Mucosa of rectum (tissue), 2 donors: ENCODE results near the gene PAX1.

Experiments used
- H3K27ac ChIP-seq, 2 donors: one replicate each; pipeline ENCODE4 v1.7.0; 2013; ENCODE audit warnings: inconsistent platforms in 2 of 2, low read depth in 2 of 2, low read length in 2 of 2
- H3K27me3 ChIP-seq, 2 donors: one replicate each; pipeline ENCODE4 v1.7.0; 2013; ENCODE audit warnings: low read length in 2 of 2; ENCODE audit not compliant: control insufficient read depth in 2 of 2, insufficient read depth in 2 of 2
- H3K36me3 ChIP-seq, 2 donors: one replicate each; pipeline ENCODE4 v1.7.0; 2013; ENCODE audit warnings: low read length in 2 of 2; ENCODE audit not compliant: control insufficient read depth in 2 of 2, insufficient read depth in 2 of 2
- H3K4me1 ChIP-seq, 2 donors: one replicate each; pipeline ENCODE4 v1.7.0; 2013; ENCODE audit warnings: low read length in 2 of 2, mild to moderate bottlenecking in 1 of 2; ENCODE audit not compliant: control insufficient read depth in 2 of 2, insufficient read depth in 2 of 2
- H3K4me3 ChIP-seq, 2 donors: one replicate each; pipeline ENCODE4 v1.7.0; 2013; ENCODE audit warnings: low read length in 2 of 2
- H3K9ac ChIP-seq, 2 donors: one replicate each; pipeline ENCODE4 v1.7.0; 2013; ENCODE audit warnings: low read length in 2 of 2, low read depth in 1 of 2, mild to moderate bottlenecking in 1 of 2
- H3K9me3 ChIP-seq, 2 donors: one replicate each; pipeline ENCODE4 v1.7.0; 2013; ENCODE audit warnings: low read length in 2 of 2; ENCODE audit not compliant: control insufficient read depth in 2 of 2
- donor health status: healthy.
- donor health status: Normal muscosa, but diverticular disease.

Gene PAX1

DNA sequence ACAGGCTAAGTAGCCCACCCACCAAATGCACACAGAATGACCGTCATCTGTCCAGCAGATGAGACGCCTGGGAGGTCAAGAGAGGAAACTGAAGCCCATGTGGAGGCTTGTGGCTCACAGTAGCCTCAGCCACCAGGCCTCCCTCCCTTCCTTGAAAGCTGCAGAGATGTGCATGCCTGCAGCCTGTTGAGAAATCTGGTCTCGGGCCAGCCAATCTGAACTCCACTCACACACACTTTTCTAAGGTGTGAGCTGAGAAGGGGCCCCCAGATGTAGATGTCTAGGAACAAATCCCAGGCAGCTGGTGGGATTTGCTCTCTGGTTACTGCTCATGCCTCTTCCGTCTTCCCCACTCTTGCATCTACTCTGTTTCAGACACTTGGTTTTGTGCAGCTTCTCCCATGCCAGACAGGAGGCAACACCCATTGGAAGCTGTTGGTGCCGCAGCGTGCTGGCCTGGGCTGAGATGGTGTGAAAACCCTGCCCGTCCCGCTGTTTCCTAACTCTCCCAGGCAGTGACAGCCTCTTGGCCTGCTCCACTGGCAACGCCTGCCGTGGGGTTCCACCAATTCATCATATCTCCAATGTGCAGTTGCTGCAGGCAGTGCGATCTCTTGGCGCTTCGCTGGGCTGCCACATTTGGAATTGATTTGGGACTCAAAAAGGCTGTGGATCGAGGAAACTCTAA lies 24.1 kb upstream of the PAX1 start:
- Histone ChIP-seq H3K27me3 (no peaks in the 10 kb centered on the region), H3K4me3 (no peak overlapping the region), H3K9me3 (no peaks in the 10 kb centered on the region), H3K27ac (no peak overlapping the region), H3K4me1 (no peaks in the 10 kb centered on the region), H3K36me3 (no peaks in the 10 kb centered on the region), H3K9ac (no peak overlapping the region)

DNA sequence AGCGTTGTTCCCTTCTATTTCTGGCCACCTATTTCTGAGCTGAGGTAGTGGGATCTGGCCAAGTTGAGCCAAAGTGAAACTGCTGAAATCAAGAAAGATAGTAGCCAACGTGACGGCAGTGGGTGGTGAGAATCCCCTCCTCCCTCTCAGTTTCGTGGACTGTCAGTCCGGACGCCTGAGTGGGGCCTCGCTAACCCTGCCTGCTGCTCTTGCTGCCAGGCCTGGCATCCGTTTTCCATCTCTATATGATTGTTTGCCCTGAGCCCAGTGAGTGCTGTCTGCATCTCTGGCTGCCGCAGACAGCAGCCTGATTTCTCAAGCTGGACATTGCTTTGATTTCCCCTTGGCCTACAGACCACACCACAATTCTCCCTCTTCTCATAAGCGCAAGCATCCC lies 23.5 kb upstream of the PAX1 start:
- no peaks in the 10 kb centered on the region for H3K4me1 ChIP-seq
- H3K27me3 ChIP-seq = no peaks in the 10 kb centered on the region
- no peaks in the 10 kb centered on the region for H3K9me3 ChIP-seq
- no peak overlapping the region for H3K4me3 ChIP-seq
- no peak overlapping the region for H3K27ac ChIP-seq
- no peak overlapping the region for H3K9ac ChIP-seq
- H3K36me3 ChIP-seq = no peaks in the 10 kb centered on the region

DNA sequence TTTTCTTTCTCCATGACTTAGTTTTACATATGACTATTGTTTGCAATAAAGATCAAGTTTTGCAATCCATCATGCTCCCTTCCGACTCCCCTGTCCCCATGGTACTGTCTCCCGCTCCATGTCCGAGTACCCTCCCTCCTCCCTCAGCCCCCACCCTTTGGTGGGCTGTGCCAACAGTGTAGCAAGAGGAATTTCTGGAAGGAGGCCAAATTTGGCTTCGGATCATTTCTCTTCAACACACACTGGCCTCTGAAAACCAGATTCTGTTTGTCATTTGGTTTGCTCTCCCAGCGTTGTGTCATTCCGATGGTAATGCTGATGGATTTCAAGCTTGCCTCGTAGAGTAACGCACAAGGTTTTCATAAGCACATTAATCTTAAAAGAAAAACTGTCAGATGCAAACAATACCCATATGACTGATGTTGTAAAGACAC lies 22.9 kb upstream of the PAX1 start:
- Histone ChIP-seq H3K27ac (no peak overlapping the region), H3K4me1 (no peaks in the 10 kb centered on the region), H3K9me3 (no peaks in the 10 kb centered on the region), H3K9ac (no peak overlapping the region), H3K4me3 (no peak overlapping the region), H3K27me3 (no peaks in the 10 kb centered on the region), H3K36me3 (no peaks in the 10 kb centered on the region)

DNA sequence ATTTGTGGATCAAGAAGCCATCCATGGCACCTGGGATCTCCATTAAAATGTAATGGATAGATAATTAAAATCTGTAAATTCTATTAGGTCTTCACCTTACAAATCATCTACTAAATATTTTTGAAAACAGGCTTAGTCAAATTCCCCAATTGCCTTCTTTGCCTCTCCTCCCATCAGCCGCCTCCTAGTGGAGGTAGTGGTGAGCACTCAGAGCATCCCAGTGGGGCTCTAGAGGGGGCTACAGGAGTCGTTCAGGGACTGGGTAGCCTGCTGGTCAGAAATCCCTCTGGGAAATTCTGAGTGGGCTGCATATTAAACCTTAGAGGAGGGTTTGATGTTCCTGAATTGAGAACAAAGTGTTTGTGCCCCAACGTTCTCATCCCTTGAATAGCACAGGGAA lies 20.8 kb upstream of the PAX1 start:
- Histone ChIP-seq H3K9ac (no peak overlapping the region), H3K4me1 (no peaks in the 10 kb centered on the region), H3K4me3 (no peak overlapping the region), H3K27ac (no peak overlapping the region), H3K36me3 (no peaks in the 10 kb centered on the region), H3K27me3 (no peaks in the 10 kb centered on the region), H3K9me3 (no peaks in the 10 kb centered on the region)

DNA sequence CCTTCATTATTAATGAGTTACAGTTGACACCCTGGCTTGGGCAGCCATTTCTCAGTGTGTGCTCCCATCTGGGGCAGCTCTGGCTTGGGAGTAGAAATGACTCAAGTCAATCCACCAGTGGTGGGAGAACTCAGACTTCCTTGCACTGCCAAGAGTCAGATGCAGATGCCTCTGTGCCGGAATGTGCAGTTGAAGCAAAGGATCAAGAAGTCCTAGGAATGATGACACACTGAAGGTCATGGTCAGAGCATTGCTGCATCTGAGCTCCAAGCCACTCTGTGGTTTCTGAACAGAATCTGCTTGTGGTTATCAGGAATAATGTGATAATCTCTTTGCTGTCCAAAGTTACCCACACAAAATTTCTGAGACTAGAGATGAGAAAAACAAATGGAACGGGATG lies 19.5 kb upstream of the PAX1 start:
- Histone ChIP-seq H3K9ac (no peak overlapping the region), H3K27me3 (no peaks in the 10 kb centered on the region), H3K4me3 (no peak overlapping the region), H3K36me3 (no peaks in the 10 kb centered on the region), H3K27ac (no peak overlapping the region), H3K4me1 (no peaks in the 10 kb centered on the region), H3K9me3 (no peaks in the 10 kb centered on the region)

DNA sequence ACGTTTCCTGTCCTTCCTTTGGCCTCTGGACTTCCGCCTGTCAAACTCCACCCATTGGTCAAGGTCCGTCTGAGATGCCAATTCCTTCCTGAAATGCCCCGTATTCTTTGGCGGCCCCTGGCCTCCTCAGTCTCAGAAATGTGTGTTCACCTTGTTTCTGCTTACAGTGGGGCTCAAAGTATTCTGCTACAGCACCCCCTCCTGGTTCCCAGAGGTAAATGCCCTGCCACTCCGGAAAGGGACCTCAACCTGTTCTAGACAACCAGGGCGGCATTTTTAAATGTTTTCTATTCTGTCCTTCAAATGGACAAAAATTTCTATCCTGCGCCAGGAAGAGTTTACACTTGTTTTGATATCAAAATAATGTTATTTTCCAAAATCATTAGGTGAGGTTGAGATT lies 12.1 kb upstream of the PAX1 start:
- no peak overlapping the region for H3K4me3 ChIP-seq
- H3K9me3 ChIP-seq = no peaks in the 10 kb centered on the region

DNA sequence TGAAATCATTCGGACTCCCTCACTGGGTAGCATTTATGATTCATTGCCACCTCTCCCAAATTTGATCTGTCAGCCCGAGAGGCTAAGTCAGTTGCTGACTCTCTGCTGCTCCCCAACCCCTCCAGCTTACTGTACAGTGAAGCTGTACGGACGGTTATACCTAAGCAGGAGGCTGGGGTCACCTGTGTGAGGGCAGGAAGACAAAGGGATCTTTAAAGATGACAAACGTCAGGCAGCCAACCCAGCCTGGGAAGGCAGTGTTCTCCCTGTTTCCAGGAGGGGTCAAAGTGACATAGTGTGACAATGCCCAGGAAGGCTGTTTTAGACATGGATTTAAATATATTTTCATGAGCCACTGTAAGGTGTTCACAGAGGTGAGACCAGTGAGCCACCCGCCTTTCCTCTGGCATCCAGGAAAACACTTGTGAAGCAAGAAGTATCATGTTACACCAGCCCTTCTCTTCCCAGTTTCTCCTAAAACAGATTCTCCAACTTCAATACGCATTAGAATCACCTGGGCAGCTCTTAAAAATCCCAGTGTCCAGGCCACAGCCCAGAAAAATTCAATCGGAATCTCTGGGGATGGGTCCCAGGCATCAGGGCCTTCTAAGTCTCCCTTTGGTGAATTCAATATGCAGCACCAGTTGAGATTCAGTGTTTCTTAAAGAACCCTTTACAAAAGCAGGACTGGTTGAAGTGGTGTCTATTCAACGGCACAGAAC lies 6.8 kb upstream of the PAX1 start:
- no peaks in the 10 kb centered on the region for H3K36me3 ChIP-seq
- H3K4me1 ChIP-seq = no peaks in the 10 kb centered on the region
- no peaks in the 10 kb centered on the region for H3K9me3 ChIP-seq
- H3K27ac ChIP-seq = no peak overlapping the region
- H3K9ac ChIP-seq = no peak overlapping the region
- peaks cover 23 to 28% of the 10 kb centered on the region in 2 donors for H3K27me3 ChIP-seq
- no peak overlapping the region for H3K4me3 ChIP-seq

More for the DNA sequence above, 12.1 kb upstream of the PAX1 start:
- Histone ChIP-seq H3K27ac (no peak overlapping the region), H3K36me3 (no peaks in the 10 kb centered on the region), H3K27me3 (peaks cover 0 to 4% of the 10 kb centered on the region in 2 donors), H3K4me1 (no peaks in the 10 kb centered on the region), H3K9ac (no peak overlapping the region)

DNA sequence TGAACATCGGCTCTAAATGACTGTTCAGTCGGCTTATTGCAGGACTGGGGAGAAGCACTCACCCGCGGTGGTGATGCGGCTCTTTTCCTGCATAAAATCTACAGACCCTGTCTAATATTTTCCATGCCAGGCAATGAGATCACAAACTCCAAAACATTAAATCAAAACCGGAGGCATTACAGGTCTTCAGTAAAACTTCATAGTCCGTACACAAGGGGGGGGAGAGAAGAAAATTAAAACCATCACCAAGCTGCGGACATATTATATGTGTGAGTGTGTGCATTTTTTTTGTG lies 6.3 kb upstream of the PAX1 start:
- Histone ChIP-seq H3K27me3 (peaks cover 28% of the 10 kb centered on the region in 2 donors), H3K4me1 (no peaks in the 10 kb centered on the region), H3K9me3 (no peaks in the 10 kb centered on the region), H3K4me3 (no peak overlapping the region), H3K9ac (no peak overlapping the region), H3K36me3 (no peaks in the 10 kb centered on the region), H3K27ac (no peak overlapping the region)

DNA sequence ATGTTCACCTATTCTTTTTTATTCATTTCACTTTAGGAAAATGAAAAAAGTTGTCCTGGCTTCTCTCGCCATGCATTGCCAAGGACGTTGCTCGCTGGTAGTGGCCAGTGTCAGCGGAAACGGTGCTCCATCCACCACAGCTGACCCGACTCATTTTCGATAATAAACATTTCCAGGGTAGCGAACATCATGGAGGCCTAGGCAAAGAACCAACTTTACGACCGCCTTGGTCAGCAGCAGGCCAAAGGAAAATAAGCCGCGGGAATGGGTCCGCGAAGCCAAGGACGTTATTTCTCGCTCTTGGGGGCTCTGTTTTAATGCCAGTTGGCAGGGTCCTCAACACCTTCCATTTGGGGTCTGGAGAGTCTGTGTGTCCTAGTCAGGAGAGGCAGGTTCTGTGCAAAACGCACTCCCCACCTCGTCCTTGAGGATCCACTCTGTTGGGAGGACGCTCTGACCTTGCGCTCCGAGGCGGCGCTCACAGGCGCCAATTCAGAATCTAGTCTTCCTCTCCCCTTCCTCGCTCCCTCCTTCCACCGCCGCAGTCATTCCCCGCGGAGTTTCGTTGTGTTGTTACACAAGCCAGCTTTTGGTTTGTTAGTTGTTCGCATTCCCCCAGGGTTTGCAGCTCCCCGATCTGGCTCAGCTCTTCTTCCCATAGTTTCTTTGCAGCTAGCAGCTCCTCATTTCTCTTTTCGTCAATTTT lies 4.1 kb upstream of the PAX1 start:
- H3K4me3 ChIP-seq = no peak overlapping the region
- no peak overlapping the region for H3K27ac ChIP-seq
- H3K9me3 ChIP-seq = no peaks in the 10 kb centered on the region
- H3K4me1 ChIP-seq = no peaks in the 10 kb centered on the region
- H3K9ac ChIP-seq = no peak overlapping the region
- H3K27me3 ChIP-seq = peaks cover 28 to 33% of the 10 kb centered on the region in 2 donors
- no peaks in the 10 kb centered on the region for H3K36me3 ChIP-seq

DNA sequence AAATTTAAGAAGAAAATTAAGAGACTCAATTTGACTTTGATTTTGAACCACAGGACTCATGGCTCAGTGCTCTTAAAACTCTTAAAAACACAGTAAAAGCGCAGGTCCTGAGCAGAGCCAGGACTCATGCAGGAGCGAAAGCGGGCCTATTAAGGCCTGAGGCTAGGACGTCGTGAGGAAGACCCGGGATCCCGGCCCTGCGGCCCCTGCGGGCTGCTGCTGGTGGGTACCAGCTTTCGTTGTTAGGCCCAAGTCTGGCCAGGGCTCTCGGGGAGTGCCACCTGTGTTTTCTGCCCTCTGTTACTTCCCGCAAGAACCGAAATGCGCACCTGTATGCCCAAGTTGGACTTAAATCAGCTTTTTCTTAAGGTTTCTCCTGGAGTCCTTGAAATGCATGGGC lies 3.4 kb upstream of the PAX1 start:
- Histone ChIP-seq H3K27me3 (peaks cover 28 to 38% of the 10 kb centered on the region in 2 donors), H3K4me1 (no peaks in the 10 kb centered on the region), H3K36me3 (no peaks in the 10 kb centered on the region), H3K27ac (no peak overlapping the region), H3K9ac (no peak overlapping the region), H3K4me3 (no peak overlapping the region), H3K9me3 (no peaks in the 10 kb centered on the region)
